Coronary artery (tissue), 2 donors: ENCODE data around the gene RIPPLY3.
"Not testable (repeated sequence)": the region's sequence is repeated elsewhere in the genome, so short reads cannot be mapped to it uniquely, and the experiment has no call there.

Experiments used
- DNase-seq: peaks from one replicate; pipeline ENCODE4 v3.0.0-alpha.2; 2017; ENCODE audit warnings: low spot score
- H3K27ac ChIP-seq, 2 donors: fragments of 200-600 bp; sonication (generic); one replicate each; pipeline ENCODE4 v1.5.1; 2016 to 2019
- H3K4me3 ChIP-seq: fragments of 200-600 bp; sonication (generic); 2 replicates; pipeline ENCODE4 v1.5.1; 2016; ENCODE audit warnings: mild to moderate bottlenecking, moderate library complexity
- TF ChIP-seq, protein P1 (sequence below): fragments of 200-600 bp; sonication (generic); IDR thresholded peaks from one replicate; pipeline ENCODE4 v1.5.1; 2019; ENCODE audit warnings: antibody characterized with exemption

RIPPLY3 gene

DNA sequence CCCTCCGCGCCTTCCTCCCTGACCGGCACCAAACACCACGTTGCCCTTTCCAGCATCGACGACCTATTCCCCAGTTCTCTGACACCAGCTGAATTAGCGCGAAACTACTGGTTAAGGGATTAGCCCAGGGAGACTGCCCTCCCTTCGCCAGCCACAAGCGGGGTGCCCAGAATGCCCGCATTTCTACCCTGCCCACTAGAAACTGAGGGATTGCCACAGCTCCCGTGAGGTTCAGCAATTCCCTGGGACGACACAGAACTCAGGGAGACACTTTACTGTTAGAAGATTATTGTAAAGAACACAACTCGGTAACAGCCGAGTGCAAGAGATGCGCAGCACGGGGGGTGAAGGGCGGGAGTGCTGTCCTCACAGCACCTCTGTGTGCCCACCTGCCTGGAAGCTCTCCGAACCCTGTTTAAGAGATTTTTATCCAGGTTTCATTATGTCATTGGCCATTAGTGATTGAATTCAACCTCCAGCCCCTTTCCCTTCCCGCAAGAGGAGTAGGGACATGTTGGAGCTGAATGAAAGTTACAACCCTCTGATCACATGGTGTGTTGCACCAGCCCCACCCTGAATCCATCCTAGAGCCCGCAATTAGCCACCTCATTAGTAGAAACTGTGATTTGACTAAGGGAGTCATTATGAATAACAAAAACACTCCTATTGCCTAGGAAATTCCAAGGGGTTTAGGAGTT lies 15.8 kb upstream of the RIPPLY3 start:
- peak overlapping the region; percentile 84 to 94 for H3K27ac ChIP-seq
- TF ChIP-seq, protein P1, sequence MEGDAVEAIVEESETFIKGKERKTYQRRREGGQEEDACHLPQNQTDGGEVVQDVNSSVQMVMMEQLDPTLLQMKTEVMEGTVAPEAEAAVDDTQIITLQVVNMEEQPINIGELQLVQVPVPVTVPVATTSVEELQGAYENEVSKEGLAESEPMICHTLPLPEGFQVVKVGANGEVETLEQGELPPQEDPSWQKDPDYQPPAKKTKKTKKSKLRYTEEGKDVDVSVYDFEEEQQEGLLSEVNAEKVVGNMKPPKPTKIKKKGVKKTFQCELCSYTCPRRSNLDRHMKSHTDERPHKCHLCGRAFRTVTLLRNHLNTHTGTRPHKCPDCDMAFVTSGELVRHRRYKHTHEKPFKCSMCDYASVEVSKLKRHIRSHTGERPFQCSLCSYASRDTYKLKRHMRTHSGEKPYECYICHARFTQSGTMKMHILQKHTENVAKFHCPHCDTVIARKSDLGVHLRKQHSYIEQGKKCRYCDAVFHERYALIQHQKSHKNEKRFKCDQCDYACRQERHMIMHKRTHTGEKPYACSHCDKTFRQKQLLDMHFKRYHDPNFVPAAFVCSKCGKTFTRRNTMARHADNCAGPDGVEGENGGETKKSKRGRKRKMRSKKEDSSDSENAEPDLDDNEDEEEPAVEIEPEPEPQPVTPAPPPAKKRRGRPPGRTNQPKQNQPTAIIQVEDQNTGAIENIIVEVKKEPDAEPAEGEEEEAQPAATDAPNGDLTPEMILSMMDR, result no peak

DNA sequence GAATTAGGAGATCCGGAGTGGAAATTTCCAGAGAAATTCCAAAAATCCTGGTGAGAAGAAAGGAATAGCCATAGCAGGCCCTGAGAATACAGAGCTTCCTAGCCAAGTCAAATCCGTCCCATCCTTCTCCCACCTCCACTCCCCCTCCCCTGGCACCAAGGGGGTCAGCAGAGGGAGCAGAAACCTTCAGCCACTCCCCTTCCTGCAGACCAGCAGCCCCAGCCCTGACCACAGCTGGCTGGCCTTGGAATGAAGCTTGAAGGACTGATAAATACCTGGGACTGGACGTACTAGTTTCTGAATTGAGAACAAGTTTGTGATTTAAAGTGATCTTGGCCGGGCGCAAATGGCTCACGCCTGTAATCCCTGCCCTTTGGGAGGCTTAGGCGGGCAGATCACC lies 13.8 kb upstream of the RIPPLY3 start:
- Histone ChIP-seq H3K4me3 (no peak overlapping the region), H3K27ac (no peak overlapping the region)
- TF ChIP-seq, protein P1, result no peak
- DNase-seq, result no peak

More for the DNA sequence above, 15.8 kb upstream of the RIPPLY3 start:
- DNase-seq, result no peak
- H3K4me3 ChIP-seq, result peak overlapping the region; percentile 81

DNA sequence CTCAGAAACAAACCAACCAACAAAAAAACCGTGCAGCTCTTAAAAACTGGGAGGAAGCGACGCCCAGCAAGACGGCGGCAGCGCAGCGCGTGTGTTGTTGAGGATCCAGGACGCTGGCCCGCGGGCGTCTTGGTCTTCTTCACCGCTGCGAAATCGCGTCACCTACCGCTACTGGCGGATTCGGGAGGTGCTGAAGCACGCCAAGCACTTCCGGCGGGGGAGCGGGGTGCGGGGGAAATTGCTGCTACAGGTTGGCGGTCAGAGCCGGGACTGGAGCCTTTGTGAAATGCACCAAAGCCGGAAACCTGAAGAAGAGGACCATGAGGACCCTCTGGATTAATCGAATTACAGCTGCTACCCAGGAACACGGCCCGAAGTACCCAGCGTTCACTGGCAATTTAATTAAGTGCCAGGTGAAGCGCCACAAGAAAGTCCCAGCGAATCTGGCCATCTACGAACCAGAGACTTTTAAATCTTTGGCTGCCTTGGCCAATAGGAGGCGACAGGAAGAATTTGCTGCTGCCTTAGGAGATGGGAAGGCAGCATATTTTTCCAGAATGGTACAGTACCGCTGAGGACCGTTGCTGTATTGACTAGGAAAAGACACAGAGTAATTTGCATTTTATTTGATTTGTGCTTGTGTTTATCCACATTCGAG lies 11.9 kb upstream of the RIPPLY3 start:
- TF ChIP-seq, protein P1, result no peak
- Histone ChIP-seq H3K27ac (no peak overlapping the region), H3K4me3 (no peak overlapping the region)
- DNase-seq, result no peak

DNA sequence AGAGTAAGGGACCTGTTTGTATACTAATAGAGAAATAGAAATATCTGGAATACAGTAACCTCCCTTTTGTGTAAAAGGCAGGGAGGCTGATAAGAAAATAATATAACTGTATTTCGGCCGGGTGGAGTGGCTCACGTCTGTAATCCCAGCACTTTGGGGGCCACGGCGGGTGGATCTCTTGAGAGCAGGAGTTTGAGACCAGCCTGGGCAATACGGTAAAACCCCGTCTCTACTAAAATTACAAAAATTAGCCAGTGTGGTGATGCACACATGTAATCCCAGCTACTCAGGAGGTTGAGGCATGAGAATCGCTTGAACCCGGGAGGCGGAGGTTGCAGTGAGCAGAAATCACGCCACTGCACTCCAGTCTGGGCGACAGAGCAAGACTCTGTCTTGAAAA lies 11.2 kb upstream of the RIPPLY3 start:
- DNase-seq, result peak; percentile 9
- not testable (repeated sequence) for H3K27ac ChIP-seq, H3K4me3 ChIP-seq

DNA sequence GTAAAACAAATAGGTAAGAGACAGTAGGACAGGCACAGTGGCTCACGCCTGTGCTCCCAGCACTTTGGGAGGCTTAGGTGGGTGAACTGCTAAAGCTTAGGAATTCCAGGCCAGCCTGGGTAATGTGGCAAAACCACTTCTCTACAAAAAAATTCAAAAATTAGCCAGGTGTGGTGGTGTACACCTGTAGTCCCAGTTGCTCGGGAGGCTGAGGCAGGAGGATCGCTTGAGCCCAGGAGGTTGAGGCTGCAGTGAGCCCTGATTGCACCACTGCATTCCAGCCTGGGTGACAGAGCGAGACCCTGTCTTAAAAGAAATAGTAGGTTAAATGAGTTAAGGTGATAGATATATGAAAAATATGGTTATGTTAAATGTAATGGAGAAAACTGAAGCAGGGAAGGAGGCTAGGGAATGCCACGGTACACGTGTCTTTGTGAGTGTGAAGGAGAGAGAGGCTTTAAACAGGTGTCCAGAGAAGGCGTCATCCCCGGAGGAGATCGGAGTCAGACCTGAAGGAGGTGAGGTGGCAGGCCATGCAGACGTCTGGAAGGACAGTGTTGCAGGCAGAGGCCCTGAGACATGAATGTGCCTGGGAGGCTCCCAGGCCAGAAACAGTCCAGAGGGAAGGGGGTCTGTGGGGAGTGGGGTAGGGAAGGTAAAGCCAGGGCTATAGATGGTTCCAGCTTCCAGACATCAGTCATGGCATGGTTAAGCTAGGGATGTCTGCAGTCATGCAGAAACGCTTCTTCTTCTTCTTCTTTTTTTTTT lies 7.2 kb upstream of the RIPPLY3 start:
- H3K4me3 ChIP-seq, result no peak overlapping the region
- TF ChIP-seq, protein P1, result no peak
- no peak overlapping the region for H3K27ac ChIP-seq
- peak; percentile 26 for DNase-seq

DNA sequence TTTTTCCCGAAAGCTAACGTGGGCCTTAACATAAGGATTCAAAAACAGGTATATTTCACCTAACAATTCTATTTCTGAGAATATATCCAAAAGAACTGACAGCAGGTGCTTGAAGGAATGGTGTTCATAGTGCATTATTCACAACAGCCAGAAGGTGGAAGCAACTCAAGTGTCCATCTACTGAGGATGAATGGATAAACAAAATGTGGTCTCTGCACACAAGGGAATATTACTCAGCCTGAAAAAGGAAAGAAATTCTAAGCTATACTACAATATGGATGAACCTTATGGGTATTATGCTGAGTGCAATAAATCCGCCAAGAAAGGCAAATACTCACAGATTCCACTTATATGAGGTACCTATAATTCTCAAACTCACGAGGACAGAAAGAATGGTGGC lies 6.1 kb upstream of the RIPPLY3 start:
- Histone ChIP-seq H3K4me3 (no peak overlapping the region), H3K27ac (no peak overlapping the region)
- TF ChIP-seq, protein P1, result no peak
- no peak for DNase-seq

DNA sequence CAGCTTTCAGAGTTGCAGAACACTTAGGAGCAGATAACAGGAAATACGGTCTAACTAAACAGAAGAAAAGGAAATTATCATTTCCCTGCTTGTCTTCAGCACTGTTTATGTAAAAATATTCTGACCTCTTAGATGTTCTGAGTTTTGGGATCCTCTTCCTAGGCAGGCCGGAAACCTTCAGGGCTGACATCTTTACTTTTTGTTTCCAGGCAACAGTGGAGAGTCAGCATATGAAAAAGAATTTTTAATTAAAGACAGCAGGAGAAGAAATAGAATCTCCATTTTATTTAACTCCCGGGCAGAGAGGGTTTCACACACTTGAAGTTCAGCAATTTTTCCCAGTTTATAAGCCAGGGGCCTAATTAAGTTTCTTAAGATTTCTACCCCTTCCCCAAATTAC lies 5.1 kb upstream of the RIPPLY3 start:
- DNase-seq, result no peak

DNA sequence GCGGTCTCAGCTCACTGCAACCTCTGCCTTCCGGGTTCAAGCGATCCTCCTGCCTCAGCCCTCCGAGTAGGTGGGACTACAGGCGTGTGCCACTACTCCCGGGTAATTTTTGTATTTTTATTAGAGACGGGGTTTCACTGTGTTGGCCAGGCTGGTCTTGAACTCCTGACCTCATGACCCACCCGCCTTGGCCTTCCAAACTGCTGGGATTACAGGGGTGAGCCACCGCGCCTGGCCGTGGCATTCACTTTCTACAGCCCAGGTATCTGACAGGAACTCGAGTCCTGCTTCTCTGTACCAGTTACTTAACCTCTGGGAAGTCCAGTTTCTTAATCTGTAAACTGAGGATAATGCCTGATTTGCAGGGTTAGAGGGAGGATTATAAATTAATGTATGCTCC lies 3.7 kb upstream of the RIPPLY3 start:
- not testable (repeated sequence) for DNase-seq, H3K4me3 ChIP-seq, H3K27ac ChIP-seq

More for the DNA sequence above, 5.1 kb upstream of the RIPPLY3 start:
- H3K27ac ChIP-seq, result no peak overlapping the region
- TF ChIP-seq, protein P1, result no peak
- H3K4me3 ChIP-seq, result no peak overlapping the region

DNA sequence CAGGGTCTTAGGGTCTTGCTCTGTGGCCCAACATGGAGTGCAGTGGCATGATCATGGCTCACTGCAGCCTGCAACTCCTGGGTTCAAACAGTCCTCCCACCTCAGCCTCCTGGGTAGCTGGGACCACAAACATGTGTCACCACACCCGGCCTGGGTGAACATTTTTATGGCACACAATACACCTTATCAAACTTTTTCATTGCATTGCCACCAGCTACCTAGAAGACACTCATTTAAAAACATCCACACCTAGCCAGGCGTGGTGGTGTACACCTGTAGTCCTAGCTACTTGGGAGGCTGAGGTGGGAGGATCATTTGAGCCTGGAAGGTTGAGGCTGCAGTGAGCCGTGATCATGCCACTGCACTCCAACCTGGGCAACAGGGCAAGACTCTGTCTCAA lies 2.6 kb upstream of the RIPPLY3 start:
- not testable (repeated sequence) for DNase-seq, H3K4me3 ChIP-seq, H3K27ac ChIP-seq
